Panc1 (cell line): Measurements from ENCODE around the gene NANOS2.
"Not testable (repeated sequence)": the region's sequence is repeated elsewhere in the genome, so short reads cannot be mapped to it uniquely, and the experiment has no call there.

ENCODE experiments used
- CTCF ChIP-seq: fragments of 450-650 bp; IDR thresholded peaks from 2 replicates; pipeline ENCODE4 v1.5.1; 2017; ENCODE audit warnings: mild to moderate bottlenecking
- REST ChIP-seq, 2 experiments: IDR thresholded peaks; 2 replicates each; pipeline ENCODE4 v1.6.1; 2011 to 2012; ENCODE audit warnings: low read depth in 2 of 2, control low read depth in 1 of 2, low read length in 1 of 2, mild to moderate bottlenecking in 1 of 2, moderate library complexity in 1 of 2; ENCODE audit not compliant: insufficient read depth in 1 of 2
- TCF7L2 ChIP-seq: IDR thresholded peaks from 2 replicates; pipeline ENCODE4 v1.6.1; 2011; ENCODE audit warnings: mild to moderate bottlenecking, low read depth, low read length, inconsistent platforms

DNA sequence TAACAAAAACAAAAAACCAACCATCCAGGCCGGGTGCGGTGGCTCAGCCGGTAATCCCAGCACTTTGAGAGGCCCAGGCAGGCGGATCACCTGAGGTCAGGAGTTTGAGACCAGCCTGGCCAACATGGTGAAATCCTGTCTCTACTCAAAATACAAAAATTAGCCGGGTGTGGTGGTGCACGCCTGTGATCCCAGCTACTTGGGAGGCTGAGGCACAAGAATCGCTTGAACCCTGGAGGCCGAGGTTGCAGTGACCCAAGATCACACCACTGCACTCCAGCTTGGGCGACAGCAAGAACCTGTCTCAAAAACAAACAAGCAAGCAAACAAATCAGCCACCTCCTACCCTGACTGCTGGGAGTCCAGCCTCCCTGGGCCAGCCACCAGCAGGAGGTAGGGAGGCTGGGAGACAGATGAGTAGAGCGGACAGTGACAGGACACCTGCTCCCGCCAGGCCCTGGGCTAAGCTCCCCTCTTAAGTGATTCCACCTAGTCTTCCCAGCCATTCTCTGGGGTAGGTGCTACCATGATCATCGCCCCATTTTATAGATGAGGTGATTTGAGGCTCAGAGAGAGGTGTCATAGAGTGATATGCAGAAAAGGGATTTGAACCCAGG is 18.5 kb downstream of the NANOS2 start:
- not testable (repeated sequence) for TF ChIP-seq CTCF; REST (IDR thresholded peaks at IDR 0.05; ENCODE audit: insufficient read depth in 1 of 2, low read depth in 2 of 2, low read length in 1 of 2); TCF7L2
